HG03521 (cell line): Measurements from ENCODE around the gene FBXW5.

ENCODE experiments used
- ATAC-seq: cut with Tn5 transposase; IDR thresholded peaks from one replicate; pipeline ENCODE4 v1.9.1; 2021; ENCODE audit warnings: mild to moderate bottlenecking, moderate library complexity; ENCODE audit not compliant: unreplicated experiment

FBXW5 gene

GRCh38 chr9:136944519-136945332 lies at the start of gene FBXW5, which contains the start of gene C8G:
Gene FBXW5 (minus strand): TSS chr9:136944738. CDS start chr9:136944083, 655 bp downstream.
Gene C8G (plus strand): TSS chr9:136945243. CDS start chr9:136945321, 78 bp downstream.
- ATAC-seq = peak; percentile 81

GRCh38 chr9:136992819-136993369 lies 48.4 kb upstream of the FBXW5 start:
- ATAC-seq = no peak

DNA sequence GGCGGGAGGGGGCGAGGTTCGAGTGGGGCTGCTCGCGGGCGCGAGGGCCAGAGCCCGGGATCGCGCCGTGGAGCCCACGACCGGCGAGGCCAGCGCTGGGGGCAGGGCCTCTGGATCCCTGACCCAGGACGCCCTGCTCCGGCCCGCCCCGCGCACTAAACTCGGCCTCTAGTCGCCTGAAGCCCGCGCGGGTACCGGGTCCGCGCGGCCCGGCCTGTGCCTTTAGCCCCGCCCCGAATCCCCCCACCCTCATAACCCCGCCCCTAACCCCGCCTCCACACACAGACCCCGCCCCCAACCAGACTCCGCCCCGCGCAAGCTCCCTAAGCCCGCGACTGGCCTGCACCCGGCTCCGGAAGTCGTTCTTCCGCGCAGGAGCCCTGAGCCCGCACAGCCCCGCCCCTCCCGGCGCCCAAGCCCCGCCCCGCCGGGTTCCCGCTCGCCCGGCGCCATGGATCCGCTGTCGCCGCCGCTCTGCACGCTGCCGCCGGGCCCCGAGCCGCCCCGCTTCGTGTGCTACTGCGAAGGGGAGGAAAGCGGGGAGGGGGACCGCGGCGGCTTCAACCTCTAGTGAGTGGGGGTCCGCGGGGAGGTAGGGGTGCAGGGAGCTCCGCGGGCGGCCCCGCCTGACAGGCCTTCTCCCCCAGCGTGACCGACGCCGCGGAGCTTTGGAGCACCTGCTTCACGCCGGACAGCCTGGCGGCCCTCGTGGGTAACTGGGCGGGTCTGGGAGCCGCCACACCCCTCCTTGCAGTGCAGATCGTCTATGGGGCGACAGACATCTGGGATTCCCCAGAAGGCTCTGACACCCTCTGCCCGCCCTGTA lies 47.7 kb upstream of the FBXW5 start, which contains the start of gene PAXX:
Gene PAXX (plus strand): TSS at position 430 of the 826 bp plus-strand sequence. CDS start 22 bp downstream, at position 452.
- ATAC-seq = peak; percentile 80

DNA sequence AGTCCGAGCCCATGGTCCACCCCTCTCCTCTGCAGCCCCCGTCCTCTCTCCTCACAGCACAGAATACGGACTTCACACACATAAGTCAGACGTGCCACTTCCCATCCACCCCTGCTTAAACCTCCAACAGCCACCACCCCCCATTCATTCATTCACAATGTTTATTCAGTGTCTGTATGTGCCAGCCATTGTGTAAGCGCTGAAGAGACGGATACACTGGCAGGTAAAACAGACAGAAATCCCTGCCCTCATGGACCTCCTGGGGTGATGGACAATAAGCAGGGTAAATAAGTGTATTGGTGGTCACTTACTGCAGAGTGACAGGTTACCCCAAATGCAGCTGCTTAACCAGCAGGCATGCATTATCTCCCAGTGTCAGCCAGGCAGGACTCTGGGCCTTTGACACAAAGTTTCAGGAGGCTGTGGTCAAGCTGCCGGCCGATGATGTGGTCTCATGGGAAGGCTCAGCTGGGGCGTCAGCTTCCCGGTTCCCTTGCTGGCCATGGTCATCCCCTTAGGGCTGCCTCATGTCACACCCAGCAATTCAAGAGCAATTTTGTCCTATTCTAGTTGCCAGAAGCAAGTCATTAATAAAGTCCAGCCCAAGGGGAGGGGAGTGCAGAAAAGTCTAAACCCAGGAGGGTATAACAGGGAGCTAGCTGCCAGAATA lies 45.8 kb upstream of the FBXW5 start:
- no peak for ATAC-seq

DNA sequence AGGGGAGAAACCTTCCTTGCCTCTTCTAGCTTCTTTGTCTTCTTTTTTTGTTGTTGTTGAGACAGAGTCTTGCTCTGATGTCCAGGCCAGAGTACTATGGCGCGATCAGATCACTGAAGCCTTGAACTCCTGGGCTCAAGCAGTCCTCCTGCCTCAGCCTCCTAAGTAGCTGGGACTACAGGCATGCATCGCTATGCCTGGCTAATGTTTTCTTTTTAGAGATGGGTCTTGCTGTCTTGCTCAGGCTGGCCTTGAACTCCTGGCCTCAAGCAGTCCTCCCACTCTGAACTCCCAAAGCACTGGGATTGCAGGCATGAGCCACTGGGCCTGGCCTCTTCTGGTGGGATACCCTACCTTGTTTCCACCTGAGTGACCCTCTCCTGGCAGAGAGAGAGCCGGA lies 44.3 kb upstream of the FBXW5 start:
- no peak for ATAC-seq

DNA sequence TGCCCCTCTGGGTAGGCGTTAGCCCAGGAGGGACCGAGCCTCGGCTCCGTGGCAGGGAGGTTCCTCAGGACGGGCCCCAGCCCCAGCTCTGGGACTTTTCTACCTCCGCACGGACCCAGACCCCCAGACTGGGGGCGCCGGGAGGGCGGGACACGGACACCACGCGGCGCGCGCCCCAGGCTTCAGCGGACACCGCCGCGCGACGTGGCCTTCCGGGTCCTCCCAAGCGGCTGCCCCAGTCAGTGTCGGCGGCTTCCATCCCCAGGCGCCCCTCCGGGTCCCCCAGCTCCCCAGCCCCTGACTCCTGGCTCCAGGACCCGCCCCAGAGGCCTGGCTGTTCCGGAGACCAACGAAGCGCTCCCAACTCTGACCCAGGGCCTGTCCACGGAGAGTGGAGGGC lies 41.3 kb upstream of the FBXW5 start:
- no peak for ATAC-seq

GRCh38 chr9:136985027-136985602 lies 40.6 kb upstream of the FBXW5 start:
- ATAC-seq = no peak

DNA sequence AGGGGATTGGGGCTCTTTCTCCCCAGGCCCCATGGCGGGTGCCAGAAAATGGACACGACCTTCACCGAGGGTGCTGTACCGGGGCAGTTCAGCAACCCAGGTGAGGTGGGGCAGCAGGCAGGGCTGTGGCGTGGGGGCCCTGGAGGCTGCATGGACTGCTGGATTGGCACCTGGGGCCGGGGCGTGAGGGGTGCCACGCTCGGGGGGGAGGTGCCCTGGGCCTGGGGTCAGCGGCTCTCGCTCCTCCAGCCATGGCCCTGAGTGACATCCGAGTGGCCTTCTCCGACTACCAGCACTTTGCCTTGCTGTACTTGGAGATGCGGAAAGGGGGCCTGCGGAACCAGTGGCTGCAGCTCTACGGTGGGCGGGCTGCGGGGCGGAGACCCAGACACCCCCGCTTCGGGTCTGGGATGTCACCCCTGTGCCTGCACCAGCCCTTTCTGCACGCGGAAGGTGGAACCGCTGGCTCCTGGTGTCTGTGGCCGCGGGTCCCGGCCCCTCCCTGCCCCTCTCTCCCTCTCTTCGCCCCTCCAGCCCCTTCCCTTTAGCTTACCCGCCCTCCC lies 40.0 kb upstream of the FBXW5 start:
- no peak for ATAC-seq

- no peak for ATAC-seq
Measured at GRCh38 chr9:136983656-136984314, 39.2 kb upstream of the FBXW5 start.

DNA sequence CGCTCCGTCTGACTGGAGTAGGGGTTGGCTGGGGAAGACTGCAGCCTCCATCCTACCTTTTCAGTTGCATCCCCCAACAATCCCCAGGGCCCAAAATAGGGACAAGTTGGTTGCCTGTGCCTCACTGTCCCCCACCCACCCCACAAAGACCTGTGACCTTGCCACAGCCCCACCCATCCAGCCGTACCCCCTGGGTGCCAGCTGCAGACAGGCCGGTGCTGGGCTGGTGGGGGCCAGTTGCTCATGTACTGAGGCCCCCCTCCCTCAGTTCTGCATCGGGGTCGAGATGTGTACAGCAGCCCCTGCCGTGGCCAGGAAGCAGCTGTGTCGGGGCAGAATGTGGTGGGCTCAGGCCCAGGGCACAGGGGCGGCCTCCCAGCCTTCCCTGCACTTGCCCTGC lies 38.6 kb upstream of the FBXW5 start:
- ATAC-seq = no peak

DNA sequence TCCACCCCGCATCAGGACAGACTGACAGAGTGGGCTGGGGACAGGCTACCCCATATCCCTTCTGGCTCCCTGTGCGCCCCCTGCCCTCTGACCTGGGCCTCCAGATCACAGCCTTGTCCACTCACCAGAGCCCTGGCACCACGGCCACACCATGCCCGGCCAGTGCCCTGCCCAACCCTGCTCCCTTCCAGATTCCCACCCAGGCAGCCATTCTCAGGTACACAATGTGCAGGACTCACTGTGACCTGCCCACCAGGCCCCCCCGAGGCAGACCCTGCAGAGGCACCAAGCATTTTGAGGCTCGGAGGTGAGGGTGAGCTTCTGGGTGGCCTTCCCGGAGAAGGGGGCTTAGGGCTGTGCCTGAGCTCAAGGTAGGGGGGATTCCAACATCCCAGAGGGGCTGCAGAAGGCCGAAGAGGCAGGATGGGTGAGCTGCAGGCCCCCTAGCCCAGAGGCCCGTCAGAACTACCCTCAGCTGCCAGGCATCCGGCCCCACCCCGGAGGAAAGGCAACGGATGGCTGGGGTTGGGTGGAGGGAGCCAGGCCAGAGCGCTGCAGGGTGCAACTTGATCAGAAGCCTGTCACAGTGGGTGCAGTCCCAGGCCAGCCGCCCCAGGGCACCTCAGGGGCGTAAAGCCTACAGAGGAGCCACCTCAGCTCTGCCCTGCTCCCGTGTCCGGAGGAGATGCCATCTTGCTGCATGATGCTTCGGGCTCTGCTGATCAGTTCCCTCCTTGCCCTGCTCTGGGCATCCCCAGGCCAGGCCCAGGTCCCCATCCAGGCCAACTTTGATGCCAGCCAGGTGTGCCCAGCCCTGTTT lies 37.9 kb upstream of the FBXW5 start, which contains the start of gene LCNL1:
Gene LCNL1 (plus strand): TSS at position 762 of the 820 bp plus-strand sequence. CDS start 594 bp downstream, outside the sequence.
- no peak for ATAC-seq

DNA sequence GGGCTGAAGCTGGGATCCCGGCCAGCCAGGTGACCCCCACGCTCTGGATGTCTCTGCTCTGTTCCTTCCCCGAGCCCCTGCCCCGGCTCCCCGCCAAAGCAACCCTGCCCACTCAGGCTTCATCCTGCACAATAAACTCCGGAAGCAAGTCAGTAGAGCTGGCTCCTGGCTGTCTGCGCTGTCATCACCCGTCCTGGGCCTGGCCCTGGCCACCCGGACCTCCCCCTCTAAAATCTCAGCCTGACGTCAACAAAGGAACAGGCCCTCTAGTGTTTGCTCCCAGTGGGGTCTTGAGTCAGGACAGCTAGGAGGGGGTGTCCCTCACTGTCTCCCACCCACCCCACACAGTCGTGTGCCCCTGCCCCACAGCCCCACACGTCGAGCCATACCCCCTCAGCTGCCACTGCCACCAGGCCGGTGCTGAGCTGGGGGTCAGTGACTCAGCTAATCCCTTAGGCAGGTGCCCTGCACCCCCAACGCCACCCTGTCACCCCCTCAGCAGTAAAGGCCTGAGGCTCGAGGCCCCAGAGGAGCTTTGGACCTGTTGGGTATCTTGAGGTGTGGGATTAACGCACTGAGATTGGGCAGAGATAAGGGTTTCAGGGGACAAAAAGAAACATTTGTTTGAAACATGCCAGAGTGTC lies 37.2 kb upstream of the FBXW5 start:
- ATAC-seq = no peak

- no peak for ATAC-seq
Measured at GRCh38 chr9:136980669-136981478, 36.3 kb upstream of the FBXW5 start.

- ATAC-seq = no peak
Measured at GRCh38 chr9:136979769-136980587, 35.4 kb upstream of the FBXW5 start.

GRCh38 chr9:136978865-136979544 lies 34.5 kb upstream of the FBXW5 start:
- ATAC-seq = no peak
